HFFc6 (cell line): ENCODE data around the gene DNAI7. TPM values are rescaled to one million over a fixed set of nuclear protein-coding genes. Genes with fewer than 3 reads are reported as not detected.

ENCODE experiments used
- DNase-seq: peaks from one replicate; pipeline ENCODE4 v3.0.0-alpha.2; 2018
- H3K27ac Mint-ChIP-seq: 2 replicates; pipeline ENCODE4 v1.8.0; 2020; ENCODE audit warnings: mild to moderate bottlenecking, mixed read lengths
- H3K27me3 Mint-ChIP-seq: 2 replicates; pipeline ENCODE4 v1.8.0; 2021; ENCODE audit warnings: mild to moderate bottlenecking, moderate library complexity, mixed read lengths; ENCODE audit not compliant: insufficient read depth
- H3K36me3 Mint-ChIP-seq: 2 replicates; pipeline ENCODE4 v1.8.0; 2021; ENCODE audit warnings: low read depth, mixed read lengths
- H3K4me1 Mint-ChIP-seq: 2 replicates; pipeline ENCODE4 v1.8.0; 2020; ENCODE audit warnings: low read depth, mixed read lengths
- H3K4me3 Mint-ChIP-seq: 2 replicates; pipeline ENCODE4 v1.8.0; 2020; ENCODE audit warnings: mild to moderate bottlenecking, moderate library complexity, mixed read lengths
- H3K9me3 Mint-ChIP-seq: 2 replicates; pipeline ENCODE4 v1.8.0; 2020; ENCODE audit warnings: mild to moderate bottlenecking, mixed read lengths
- CTCF ChIP-seq: fragments of 200-600 bp; sonication (generic); IDR thresholded peaks from 2 replicates; pipeline ENCODE4 v1.5.0; 2021; ENCODE audit warnings: antibody characterized with exemption, mild to moderate bottlenecking
- total RNA-seq, 6 experiments: library from RNA; stranded (reverse); fragmentation: NEBNext Ultra II Directional; extraction: Animal tissue kit (Norgen Biotek cat#: 25700); gene quantifications; 2 replicates in 1 of 6; 3 replicates in 5 of 6; pipeline ENCODE4 v1.2.3, GENCODE V29; 2021

DNAI7 gene
- total RNA-seq, 6 experiments from 2014 or later: 0.16 to 0.48 (median 0.30) TPM; not detected in 2

GRCh38 chr12:25087596-25087995, 107.4 kb downstream of the DNAI7 start:
- Mint-ChIP-seq H3K36me3 (no peaks in the 10 kb centered on the region), H3K4me1 (no peaks in the 10 kb centered on the region), H3K9me3 (no peaks in the 10 kb centered on the region), H3K4me3 (no peak overlapping the region), H3K27ac (no peak overlapping the region), H3K27me3 (peaks cover 20% of the 10 kb centered on the region)
- TF ChIP-seq CTCF: no peak
- DNase-seq: no peak

- no peaks in the 10 kb centered on the region for H3K36me3 Mint-ChIP-seq
- H3K4me3 Mint-ChIP-seq: no peak overlapping the region
- H3K27me3 Mint-ChIP-seq: peaks cover 20% of the 10 kb centered on the region
- TF ChIP-seq CTCF: no peak
- H3K27ac Mint-ChIP-seq: no peak overlapping the region
- no peaks in the 10 kb centered on the region for H3K9me3 Mint-ChIP-seq
- H3K4me1 Mint-ChIP-seq: no peaks in the 10 kb centered on the region
- no peak for DNase-seq
Observed at GRCh38 chr12:25084816-25085215, 110.1 kb downstream of the DNAI7 start.

DNA sequence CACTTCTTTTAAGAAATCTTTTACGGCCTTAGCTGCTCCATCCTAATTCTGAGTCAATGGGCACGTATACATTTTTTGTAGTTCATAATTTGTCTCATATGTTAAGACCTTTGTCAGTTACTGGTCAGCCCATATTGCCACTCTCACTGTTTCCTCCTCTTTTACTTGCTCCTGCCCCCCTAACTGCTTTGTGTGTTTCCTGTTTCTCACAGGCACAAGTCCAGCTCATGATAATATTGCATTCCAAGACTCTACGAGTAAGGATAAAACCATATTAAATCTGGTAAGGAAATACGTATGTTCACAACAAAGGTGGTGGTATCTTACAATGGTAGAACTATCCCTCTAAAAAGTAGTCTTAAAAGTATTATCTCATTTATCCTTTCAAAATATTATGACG, 111.7 kb downstream of the DNAI7 start:
- Mint-ChIP-seq H3K27me3 (peaks cover 21% of the 10 kb centered on the region), H3K36me3 (no peaks in the 10 kb centered on the region), H3K4me3 (no peak overlapping the region), H3K27ac (no peak overlapping the region), H3K9me3 (no peaks in the 10 kb centered on the region), H3K4me1 (no peaks in the 10 kb centered on the region)
- no peak for DNase-seq
- TF ChIP-seq CTCF: no peak

DNA sequence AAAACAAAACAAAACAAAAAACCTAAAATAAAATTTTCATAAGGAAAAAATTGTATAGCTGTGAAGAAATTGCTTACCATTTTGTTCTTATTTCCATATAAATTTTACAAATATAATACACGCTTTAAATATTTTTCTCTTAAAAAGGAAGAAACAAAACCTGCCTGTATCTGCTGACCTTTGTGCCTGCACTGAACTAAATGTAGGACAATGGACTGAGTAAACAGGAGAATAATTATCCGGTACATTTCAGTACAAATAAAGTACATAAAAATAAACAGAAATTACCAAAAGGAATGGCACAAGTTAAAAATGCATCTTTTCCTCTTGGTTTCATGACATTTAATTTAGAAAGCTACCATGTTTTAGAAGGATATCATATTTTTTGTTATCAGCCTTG, 112.3 kb downstream of the DNAI7 start:
- H3K4me1 Mint-ChIP-seq: no peaks in the 10 kb centered on the region
- no peak overlapping the region for H3K4me3 Mint-ChIP-seq
- peaks cover 21% of the 10 kb centered on the region for H3K27me3 Mint-ChIP-seq
- H3K36me3 Mint-ChIP-seq: no peaks in the 10 kb centered on the region
- no peak overlapping the region for H3K27ac Mint-ChIP-seq
- no peak for DNase-seq
- H3K9me3 Mint-ChIP-seq: no peaks in the 10 kb centered on the region
- TF ChIP-seq CTCF: no peak

DNA sequence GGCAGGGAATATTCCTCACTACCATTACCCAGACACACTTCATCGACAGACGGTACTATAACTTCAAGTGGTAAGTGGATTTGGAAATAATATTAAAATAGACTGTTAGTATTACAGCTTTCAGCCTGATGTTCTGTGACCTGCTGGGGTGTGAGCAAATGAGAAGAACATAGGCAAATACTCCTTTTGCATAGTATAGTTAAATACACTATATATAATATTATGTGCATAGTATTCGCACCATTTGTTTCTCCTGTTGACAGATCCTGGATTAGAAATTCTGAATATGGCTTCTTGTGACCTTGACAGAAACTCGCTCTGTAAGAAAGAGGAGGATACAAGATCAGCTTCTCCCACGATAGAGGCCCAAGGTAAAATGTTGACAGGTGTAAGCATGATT, 115.6 kb downstream of the DNAI7 start:
- H3K4me1 Mint-ChIP-seq: no peaks in the 10 kb centered on the region
- no peak for TF ChIP-seq CTCF
- DNase-seq: no peak
- no peak overlapping the region for H3K4me3 Mint-ChIP-seq
- H3K27me3 Mint-ChIP-seq: peaks cover 7% of the 10 kb centered on the region
- H3K27ac Mint-ChIP-seq: no peak overlapping the region
- H3K36me3 Mint-ChIP-seq: no peaks in the 10 kb centered on the region
- H3K9me3 Mint-ChIP-seq: no peaks in the 10 kb centered on the region

- Mint-ChIP-seq H3K4me1 (no peaks in the 10 kb centered on the region), H3K36me3 (no peaks in the 10 kb centered on the region), H3K27ac (no peak overlapping the region), H3K27me3 (peaks cover 9% of the 10 kb centered on the region), H3K4me3 (no peak overlapping the region), H3K9me3 (no peaks in the 10 kb centered on the region)
- no peak for TF ChIP-seq CTCF
- DNase-seq: no peak
Observed at GRCh38 chr12:25074954-25075353, 120.0 kb downstream of the DNAI7 start.
